ENCODE results near the gene EEFSEC. TPM values are rescaled to one million over a fixed set of nuclear protein-coding genes. Genes with fewer than 3 reads are reported as not detected.

Gene EEFSEC
- total RNA-seq, 1 experiment from 2014 or later: 14.6 TPM

DNA sequence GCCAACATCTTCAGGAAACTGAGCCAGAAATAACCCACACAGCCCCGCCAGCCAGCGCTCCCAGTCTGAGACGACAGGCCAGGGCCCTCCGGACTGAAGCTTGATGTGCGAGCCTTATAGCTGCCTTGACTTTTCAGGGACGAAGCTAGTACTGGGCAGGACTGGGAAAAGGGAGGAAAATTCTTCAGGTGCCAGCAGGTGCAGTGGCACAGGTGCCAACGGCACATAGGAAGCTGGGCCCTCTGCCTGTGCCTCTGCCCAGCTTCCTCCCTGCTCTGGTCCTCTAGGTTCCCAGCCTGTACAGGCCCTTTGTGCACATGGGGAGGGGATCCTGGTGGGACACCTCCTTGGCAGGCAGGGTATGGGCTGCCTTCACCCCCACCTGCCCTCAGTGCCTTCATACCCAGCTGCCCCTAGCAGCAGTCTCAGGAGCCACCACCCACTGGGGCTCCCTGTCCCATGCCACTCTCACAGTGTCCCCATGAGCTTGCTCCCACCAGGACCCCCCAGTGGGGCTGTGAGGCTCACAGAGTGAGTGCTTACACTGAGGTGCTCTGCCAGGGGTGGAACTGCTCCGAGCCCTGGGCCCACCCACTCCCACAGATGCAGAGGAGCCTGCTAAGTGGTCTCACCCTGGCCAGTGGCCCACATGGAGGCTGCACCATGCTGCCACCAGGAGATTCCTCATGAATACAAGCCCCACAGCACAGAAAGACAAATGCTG, 252.4 kb downstream of the EEFSEC start:
- no peak for DNase-seq (ENCODE audit: unreplicated experiment)
- Mint-ChIP-seq H3K4me1 (ENCODE audit: insufficient read depth, unreplicated experiment) (no peaks in the 10 kb centered on the region), H3K36me3 (ENCODE audit: insufficient read depth, unreplicated experiment) (no peaks in the 10 kb centered on the region), H3K27ac (ENCODE audit: low read depth, unreplicated experiment) (no peak overlapping the region), H3K4me3 (ENCODE audit: unreplicated experiment) (no peak overlapping the region), H3K9me3 (ENCODE audit: unreplicated experiment) (no peaks in the 10 kb centered on the region), H3K27me3 (ENCODE audit: insufficient read depth, unreplicated experiment) (no peaks in the 10 kb centered on the region)
- intact Hi-C loops (cut with micrococcal nuclease): no loop called here
- ChIA-PET CTCF (interaction anchor here (0.5 kb wide), 1 partner anchor 203 kb away, joined by 4 read pairs; no protein-coding TSS in a partner anchor), POLR2A (no interaction called here)
- TF ChIP-seq, protein P1, sequence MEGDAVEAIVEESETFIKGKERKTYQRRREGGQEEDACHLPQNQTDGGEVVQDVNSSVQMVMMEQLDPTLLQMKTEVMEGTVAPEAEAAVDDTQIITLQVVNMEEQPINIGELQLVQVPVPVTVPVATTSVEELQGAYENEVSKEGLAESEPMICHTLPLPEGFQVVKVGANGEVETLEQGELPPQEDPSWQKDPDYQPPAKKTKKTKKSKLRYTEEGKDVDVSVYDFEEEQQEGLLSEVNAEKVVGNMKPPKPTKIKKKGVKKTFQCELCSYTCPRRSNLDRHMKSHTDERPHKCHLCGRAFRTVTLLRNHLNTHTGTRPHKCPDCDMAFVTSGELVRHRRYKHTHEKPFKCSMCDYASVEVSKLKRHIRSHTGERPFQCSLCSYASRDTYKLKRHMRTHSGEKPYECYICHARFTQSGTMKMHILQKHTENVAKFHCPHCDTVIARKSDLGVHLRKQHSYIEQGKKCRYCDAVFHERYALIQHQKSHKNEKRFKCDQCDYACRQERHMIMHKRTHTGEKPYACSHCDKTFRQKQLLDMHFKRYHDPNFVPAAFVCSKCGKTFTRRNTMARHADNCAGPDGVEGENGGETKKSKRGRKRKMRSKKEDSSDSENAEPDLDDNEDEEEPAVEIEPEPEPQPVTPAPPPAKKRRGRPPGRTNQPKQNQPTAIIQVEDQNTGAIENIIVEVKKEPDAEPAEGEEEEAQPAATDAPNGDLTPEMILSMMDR (IDR thresholded peaks at IDR 0.05; ENCODE audit: unreplicated experiment): no peak
- no TSS peak for BruUV-seq (replicated peaks)

- intact Hi-C loops (cut with micrococcal nuclease): no loop called here
- TF ChIP-seq, protein P1 (IDR thresholded peaks at IDR 0.05; ENCODE audit: unreplicated experiment): no peak
- no peaks in the 10 kb centered on the region for H3K27me3 Mint-ChIP-seq (ENCODE audit: insufficient read depth, unreplicated experiment)
- no peaks in the 10 kb centered on the region for H3K36me3 Mint-ChIP-seq (ENCODE audit: insufficient read depth, unreplicated experiment)
- BruUV-seq (replicated peaks): no TSS peak
- H3K27ac Mint-ChIP-seq (ENCODE audit: low read depth, unreplicated experiment): no peak overlapping the region
- ChIA-PET POLR2A (no interaction called here), CTCF (no interaction called here)
- H3K4me3 Mint-ChIP-seq (ENCODE audit: unreplicated experiment): no peak overlapping the region
- no peaks in the 10 kb centered on the region for H3K4me1 Mint-ChIP-seq (ENCODE audit: insufficient read depth, unreplicated experiment)
- DNase-seq (ENCODE audit: unreplicated experiment): no peak
- H3K9me3 Mint-ChIP-seq (ENCODE audit: unreplicated experiment): no peaks in the 10 kb centered on the region
These were observed 254.0 kb downstream of the EEFSEC start for GRCh38 chr3:128407247-128407646.

GRCh38 chr3:128408012-128408692, 254.9 kb downstream of the EEFSEC start:
- Mint-ChIP-seq H3K9me3 (ENCODE audit: unreplicated experiment) (no peaks in the 10 kb centered on the region), H3K27ac (ENCODE audit: low read depth, unreplicated experiment) (no peak overlapping the region), H3K4me3 (ENCODE audit: unreplicated experiment) (no peak overlapping the region), H3K27me3 (ENCODE audit: insufficient read depth, unreplicated experiment) (no peaks in the 10 kb centered on the region), H3K4me1 (ENCODE audit: insufficient read depth, unreplicated experiment) (no peaks in the 10 kb centered on the region), H3K36me3 (ENCODE audit: insufficient read depth, unreplicated experiment) (no peaks in the 10 kb centered on the region)
- no TSS peak for BruUV-seq (replicated peaks)
- DNase-seq (ENCODE audit: unreplicated experiment): no peak
- CTCF ChIA-PET: no interaction called here
- POLR2A ChIA-PET: no interaction called here
- TF ChIP-seq, protein P1 (IDR thresholded peaks at IDR 0.05; ENCODE audit: unreplicated experiment): no peak
- intact Hi-C loops (cut with micrococcal nuclease): no loop called here

- H3K27ac Mint-ChIP-seq (ENCODE audit: low read depth, unreplicated experiment): no peak overlapping the region
- POLR2A ChIA-PET: interaction anchor here (0.5 to 0.6 kb wide), 2 partner anchors 110 to 1039 kb away, joined by 3 read pairs; no protein-coding TSS in a partner anchor
- no peaks in the 10 kb centered on the region for H3K36me3 Mint-ChIP-seq (ENCODE audit: insufficient read depth, unreplicated experiment)
- intact Hi-C loops (cut with micrococcal nuclease): no loop called here
- no peaks in the 10 kb centered on the region for H3K27me3 Mint-ChIP-seq (ENCODE audit: insufficient read depth, unreplicated experiment)
- CTCF ChIA-PET: no interaction called here
- TF ChIP-seq, protein P1 (IDR thresholded peaks at IDR 0.05; ENCODE audit: unreplicated experiment): no peak
- no TSS peak for BruUV-seq (replicated peaks)
- H3K4me3 Mint-ChIP-seq (ENCODE audit: unreplicated experiment): no peak overlapping the region
- DNase-seq (ENCODE audit: unreplicated experiment): no peak
- H3K4me1 Mint-ChIP-seq (ENCODE audit: insufficient read depth, unreplicated experiment): no peaks in the 10 kb centered on the region
- no peaks in the 10 kb centered on the region for H3K9me3 Mint-ChIP-seq (ENCODE audit: unreplicated experiment)
These were observed 255.7 kb downstream of the EEFSEC start for GRCh38 chr3:128408693-128409623.

Measured in MCF 10A (cell line).